MM.1S (cell line): ENCODE data around the gene ISG20.

ENCODE experiments used
- DNase-seq: peaks from one replicate; pipeline ENCODE4 v3.0.0-alpha.2; 2015
- H2AFZ ChIP-seq: fragments of 300-600 bp; sonication (generic); 2 replicates; pipeline ENCODE4 v1.6.0; 2016; ENCODE audit warnings: antibody characterized with exemption, low read length
- H3F3A ChIP-seq: fragments of 300-600 bp; sonication (generic); 2 replicates; pipeline ENCODE4 v1.6.1; 2016; ENCODE audit warnings: mild to moderate bottlenecking, antibody characterized with exemption, low read length, moderate library complexity, mixed read lengths; ENCODE audit not compliant: insufficient read depth
- H3K27ac ChIP-seq: fragments of 300-600 bp; sonication (generic); 2 replicates; pipeline ENCODE4 v1.5.1; 2016; ENCODE audit warnings: mild to moderate bottlenecking, low read length
- H3K27me3 ChIP-seq: fragments of 300-600 bp; sonication (generic); replicated peaks from 2 replicates; pipeline ENCODE4 v1.6.0; 2016; ENCODE audit warnings: low read length; ENCODE audit not compliant: insufficient read depth
- H3K36me3 ChIP-seq: fragments of 300-600 bp; sonication (generic); replicated peaks from 2 replicates; pipeline ENCODE4 v1.6.1; 2016; ENCODE audit warnings: mild to moderate bottlenecking, low read length, mixed read lengths; ENCODE audit not compliant: insufficient read depth
- H3K4me1 ChIP-seq: fragments of 300-600 bp; sonication (generic); 2 replicates; pipeline ENCODE4 v1.6.1; 2016; ENCODE audit warnings: low read length, mixed read lengths
- H3K4me2 ChIP-seq: fragments of 300-600 bp; sonication (generic); 2 replicates; pipeline ENCODE4 v1.6.0; 2016; ENCODE audit warnings: low read depth, low read length
- H3K4me3 ChIP-seq: fragments of 300-600 bp; sonication (generic); 2 replicates; pipeline ENCODE4 v1.5.1; 2016; ENCODE audit warnings: low read length, mixed read lengths
- H3K79me2 ChIP-seq: fragments of 300-600 bp; sonication (generic); 2 replicates; pipeline ENCODE4 v1.6.1; 2016; ENCODE audit warnings: mixed run types, low read length, mixed read lengths
- H3K9ac ChIP-seq: fragments of 300-600 bp; sonication (generic); 2 replicates; pipeline ENCODE4 v1.6.1; 2016; ENCODE audit warnings: low read length, mixed read lengths
- H3K9me2 ChIP-seq: fragments of 300-600 bp; sonication (generic); replicated peaks from 2 replicates; pipeline ENCODE4 v1.6.1; 2016; ENCODE audit warnings: mild to moderate bottlenecking, low read length, mixed read lengths; ENCODE audit not compliant: insufficient read depth
- H3K9me3 ChIP-seq: fragments of 300-600 bp; sonication (generic); replicated peaks from 2 replicates; pipeline ENCODE4 v1.6.1; 2016; ENCODE audit warnings: mild to moderate bottlenecking, low read length, mixed read lengths; ENCODE audit not compliant: insufficient read depth
- H4K20me1 ChIP-seq: fragments of 300-600 bp; sonication (generic); 2 replicates; pipeline ENCODE4 v1.6.1; 2016; ENCODE audit warnings: mild to moderate bottlenecking, low read length, moderate library complexity, mixed read lengths; ENCODE audit not compliant: insufficient read depth
- CTCF ChIP-seq: fragments of 300-600 bp; sonication (generic); IDR thresholded peaks from 2 replicates; pipeline ENCODE4 v1.5.1; 2016; ENCODE audit warnings: antibody characterized with exemption, low read length, mixed read lengths
- EZH2 ChIP-seq: fragments of 300-600 bp; sonication (generic); optimal IDR thresholded peaks from 2 replicates; pipeline ENCODE3; 2017; ENCODE audit warnings: low read depth, mild to moderate bottlenecking, antibody characterized with exemption, low read length, mixed read lengths
- EZH2phosphoT487 ChIP-seq: fragments of 300-600 bp; sonication (generic); IDR thresholded peaks from 2 replicates; pipeline ENCODE4 v1.6.1; 2018; ENCODE audit warnings: antibody characterized with exemption, low read length

The ISG20 gene

DNA sequence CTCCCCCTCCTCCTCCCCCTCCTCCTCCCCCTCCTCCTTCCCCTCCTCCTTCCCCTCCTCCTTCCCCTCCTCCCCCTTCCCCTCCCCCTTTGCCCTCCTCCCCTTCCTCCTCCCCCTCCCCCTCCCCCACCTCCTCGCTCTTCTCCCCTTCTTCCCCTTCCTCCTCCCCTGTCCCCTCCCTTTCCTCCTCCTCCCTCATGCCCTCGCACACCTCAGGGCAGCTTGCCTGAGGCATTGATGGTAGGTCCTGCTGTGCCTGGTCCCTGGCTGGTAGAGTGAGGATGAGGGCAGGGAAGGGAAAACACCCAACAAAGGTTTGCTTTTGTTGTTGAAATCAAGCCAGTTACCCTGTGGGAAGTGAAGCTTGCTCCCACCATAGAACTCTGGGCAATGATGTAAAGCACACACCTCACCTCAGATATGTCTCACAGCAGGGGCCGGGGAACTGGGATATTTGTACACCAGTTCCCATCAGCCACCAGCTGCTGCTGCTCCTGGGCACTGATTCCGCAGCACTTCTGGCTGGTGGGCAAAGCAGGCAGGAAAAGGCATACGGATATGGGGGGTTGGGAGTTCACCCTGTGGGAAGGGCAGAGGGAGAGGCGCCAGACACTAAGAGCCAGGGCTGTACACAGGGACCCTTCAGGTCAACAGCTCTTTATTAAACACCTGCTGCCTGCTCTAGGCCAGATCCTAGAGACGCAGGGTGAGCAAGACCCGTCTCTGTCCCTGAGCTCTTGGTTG, 13.8 kb downstream of the ISG20 start:
- peaks cover 31% of the 10 kb centered on the region for H3F3A ChIP-seq
- no peaks in the 10 kb centered on the region for H3K27me3 ChIP-seq
- H2AFZ ChIP-seq: no peak overlapping the region
- no peaks in the 10 kb centered on the region for H3K9me3 ChIP-seq
- H3K4me2 ChIP-seq: no peak overlapping the region
- H3K27ac ChIP-seq: no peak overlapping the region
- no peak overlapping the region for H3K9ac ChIP-seq
- no peaks in the 10 kb centered on the region for H4K20me1 ChIP-seq
- TF ChIP-seq EZH2 (no peak), EZH2phosphoT487 (no peak), CTCF (no peak)
- H3K79me2 ChIP-seq: peaks cover 10% of the 10 kb centered on the region; the same call in 1 of the 2 replicates
- H3K4me1 ChIP-seq: peaks cover 16% of the 10 kb centered on the region
- DNase-seq: no peak
- H3K4me3 ChIP-seq: no peak overlapping the region
- no peaks in the 10 kb centered on the region for H3K36me3 ChIP-seq
- H3K9me2 ChIP-seq: no peaks in the 10 kb centered on the region

DNA sequence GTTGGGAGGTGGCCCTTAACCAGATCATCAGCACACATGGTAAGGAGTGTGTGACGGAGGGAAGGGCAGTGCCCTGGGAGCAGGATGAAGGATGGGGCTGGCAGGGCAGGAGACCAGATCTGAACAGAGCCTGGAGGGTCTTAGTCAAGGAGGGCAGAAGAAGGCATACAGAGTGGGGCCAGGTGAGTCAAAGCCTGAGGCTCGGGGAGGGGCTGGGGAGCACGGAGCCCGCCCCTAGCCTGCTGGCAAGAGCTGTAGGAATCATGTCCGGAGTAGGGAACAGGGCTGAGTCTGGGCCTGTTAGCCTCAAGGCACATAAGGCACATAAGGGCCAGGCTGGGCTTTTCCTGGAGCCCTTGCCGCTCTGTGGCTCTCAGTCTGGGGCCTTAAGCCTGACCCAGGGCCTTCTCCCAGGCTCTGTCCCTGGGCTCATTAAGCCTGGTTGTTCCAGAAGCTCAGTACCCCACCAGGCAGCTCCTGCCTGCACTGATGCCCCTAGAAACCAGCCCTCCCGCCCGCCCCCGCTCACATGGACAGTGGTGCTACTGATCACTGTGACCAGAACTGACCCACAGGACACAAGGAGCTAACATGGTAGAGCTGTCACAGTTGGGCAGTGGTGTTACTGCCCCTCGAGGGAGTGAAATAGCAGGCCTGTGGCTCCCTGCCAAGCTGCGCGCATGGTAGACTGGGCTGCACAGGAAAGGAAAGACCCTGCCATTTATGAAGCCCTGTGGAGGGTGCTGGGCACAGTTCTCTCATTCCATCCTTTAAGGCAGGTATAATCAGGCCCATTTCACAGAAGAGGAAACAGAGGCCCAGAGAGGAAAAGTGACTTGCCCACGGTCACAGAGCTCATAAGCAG, 14.6 kb downstream of the ISG20 start:
- no peak overlapping the region for H3K27ac ChIP-seq
- H3K4me3 ChIP-seq: no peak overlapping the region
- no peak for DNase-seq

DNA sequence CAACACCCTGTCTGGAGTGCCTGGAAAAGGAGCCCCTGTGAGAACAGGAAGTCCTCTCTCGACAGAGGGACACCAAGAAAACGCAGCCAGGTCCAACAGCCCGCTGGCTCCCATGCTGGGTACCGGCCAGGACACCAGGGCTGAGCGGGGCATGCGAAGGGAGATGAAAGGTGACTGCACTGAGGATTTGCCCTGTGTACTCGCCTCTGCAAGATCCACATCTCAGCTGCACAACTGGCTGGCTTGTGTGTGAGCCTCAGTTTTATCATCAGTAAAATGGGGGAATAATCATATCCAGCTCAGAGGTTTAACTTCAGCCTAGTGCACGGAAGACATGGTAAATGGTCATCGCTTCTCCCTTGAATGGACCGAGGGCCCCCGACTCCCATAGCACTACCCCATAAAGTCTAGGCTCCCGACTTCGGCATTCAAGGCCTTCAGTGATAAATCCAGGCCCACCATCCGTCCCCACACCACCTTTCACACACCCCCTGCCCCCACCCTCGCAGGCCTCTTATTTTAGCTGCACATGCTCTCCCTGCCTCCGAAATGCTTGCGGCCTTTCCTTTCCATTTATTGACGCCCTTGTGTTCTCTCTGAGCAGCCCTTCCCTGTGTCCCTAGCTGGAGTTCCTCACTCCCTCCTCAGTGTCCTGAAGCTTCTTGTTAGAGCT, 15.8 kb downstream of the ISG20 start:
- Histone ChIP-seq H3K4me1 (peaks cover 21% of the 10 kb centered on the region), H3K9me2 (no peaks in the 10 kb centered on the region), H4K20me1 (no peaks in the 10 kb centered on the region), H3K27me3 (no peaks in the 10 kb centered on the region), H3K4me3 (no peak overlapping the region), H3K27ac (no peak overlapping the region), H3F3A (peaks cover 33% of the 10 kb centered on the region), H3K9ac (no peak overlapping the region), H3K36me3 (no peaks in the 10 kb centered on the region), H2AFZ (no peak overlapping the region), H3K4me2 (no peak overlapping the region), H3K9me3 (no peaks in the 10 kb centered on the region), H3K79me2 (peaks cover 2% of the 10 kb centered on the region; the same call in 1 of the 2 replicates)
- no peak for DNase-seq
- TF ChIP-seq EZH2 (no peak), EZH2phosphoT487 (no peak), CTCF (no peak)

More for the DNA sequence above, 14.6 kb downstream of the ISG20 start:
- Histone ChIP-seq H3K4me2 (no peak overlapping the region), H3K9me2 (no peaks in the 10 kb centered on the region), H3K9me3 (no peaks in the 10 kb centered on the region), H3F3A (peaks cover 33% of the 10 kb centered on the region), H3K36me3 (no peaks in the 10 kb centered on the region), H3K27me3 (no peaks in the 10 kb centered on the region), H2AFZ (no peak overlapping the region), H3K79me2 (peaks cover 3% of the 10 kb centered on the region; the same call in 1 of the 2 replicates), H4K20me1 (no peaks in the 10 kb centered on the region), H3K9ac (no peak overlapping the region), H3K4me1 (peaks cover 21% of the 10 kb centered on the region)
- TF ChIP-seq EZH2phosphoT487: no peak
- no peak for TF ChIP-seq CTCF
- TF ChIP-seq EZH2: no peak
